B cell (primary cell): ENCODE data around the gene NLRX1.

ENCODE experiments used
- EZH2 ChIP-seq: IDR thresholded peaks from 2 replicates; pipeline ENCODE4 v1.6.1; 2012; ENCODE audit warnings: borderline replicate concordance, low read depth, mild to moderate bottlenecking, moderate library complexity, low read length; ENCODE audit not compliant: insufficient read depth, poor library complexity, severe bottlenecking
- TF ChIP-seq, protein P1 (sequence below): fragments of 200-600 bp; IDR thresholded peaks from one replicate; pipeline ENCODE4 v1.8.0; 2022; ENCODE audit warnings: antibody characterized with exemption, mild to moderate bottlenecking

DNA sequence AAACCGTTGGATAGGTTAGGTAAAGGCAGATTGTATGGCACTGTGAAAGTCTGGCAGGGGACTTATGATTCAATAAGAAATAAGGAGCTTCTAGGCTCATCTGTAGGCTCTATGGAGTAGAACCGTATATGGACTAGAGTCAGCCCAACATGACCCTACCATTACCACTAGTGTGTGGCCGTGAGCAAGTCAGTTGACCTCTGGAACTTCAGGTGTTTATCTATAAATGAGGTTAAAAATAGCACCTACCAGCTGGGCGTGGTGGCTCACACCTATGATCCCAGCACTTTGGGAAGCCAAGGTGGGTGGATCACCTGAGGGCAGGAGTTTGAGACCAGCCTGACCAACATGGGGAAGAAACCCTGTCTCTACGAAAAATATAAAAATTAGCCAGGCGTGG lies 42.7 kb upstream of the NLRX1 start:
- TF ChIP-seq, protein P1, sequence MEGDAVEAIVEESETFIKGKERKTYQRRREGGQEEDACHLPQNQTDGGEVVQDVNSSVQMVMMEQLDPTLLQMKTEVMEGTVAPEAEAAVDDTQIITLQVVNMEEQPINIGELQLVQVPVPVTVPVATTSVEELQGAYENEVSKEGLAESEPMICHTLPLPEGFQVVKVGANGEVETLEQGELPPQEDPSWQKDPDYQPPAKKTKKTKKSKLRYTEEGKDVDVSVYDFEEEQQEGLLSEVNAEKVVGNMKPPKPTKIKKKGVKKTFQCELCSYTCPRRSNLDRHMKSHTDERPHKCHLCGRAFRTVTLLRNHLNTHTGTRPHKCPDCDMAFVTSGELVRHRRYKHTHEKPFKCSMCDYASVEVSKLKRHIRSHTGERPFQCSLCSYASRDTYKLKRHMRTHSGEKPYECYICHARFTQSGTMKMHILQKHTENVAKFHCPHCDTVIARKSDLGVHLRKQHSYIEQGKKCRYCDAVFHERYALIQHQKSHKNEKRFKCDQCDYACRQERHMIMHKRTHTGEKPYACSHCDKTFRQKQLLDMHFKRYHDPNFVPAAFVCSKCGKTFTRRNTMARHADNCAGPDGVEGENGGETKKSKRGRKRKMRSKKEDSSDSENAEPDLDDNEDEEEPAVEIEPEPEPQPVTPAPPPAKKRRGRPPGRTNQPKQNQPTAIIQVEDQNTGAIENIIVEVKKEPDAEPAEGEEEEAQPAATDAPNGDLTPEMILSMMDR: no peak
- TF ChIP-seq EZH2: no peak
